D721Med (cell line): Measurements from ENCODE around the gene MGAM2.

Source experiments
- DNase-seq: peaks from one replicate; pipeline ENCODE4 v3.0.0; 2011; ENCODE audit warnings: low spot score; ENCODE audit not compliant: insufficient read length
- FAIRE-seq: peaks from 2 replicates; lab custom pipeline; 2011; peaks lifted over from hg19 to GRCh38; lab: Jason Lieb, UNC
- CTCF ChIP-seq: IDR thresholded peaks from 2 replicates; pipeline ENCODE4 v1.5.1; 2012; ENCODE audit warnings: mild to moderate bottlenecking, control low read depth; ENCODE audit not compliant: insufficient read depth; ENCODE audit errors: missing control alignments

Gene MGAM2

GRCh38 chr7:142175594-142175993 is 64.1 kb downstream of the MGAM2 start:
- no peak for DNase-seq
- no peak for FAIRE-seq

GRCh38 chr7:142176901-142177300 is 65.4 kb downstream of the MGAM2 start:
- no peak for TF ChIP-seq CTCF
- no peak for DNase-seq

More at GRCh38 chr7:142175594-142175993, 64.1 kb downstream of the MGAM2 start:
- no peak for TF ChIP-seq CTCF

GRCh38 chr7:142177869-142178268 is 66.4 kb downstream of the MGAM2 start:
- DNase-seq (no peak), FAIRE-seq (no peak)
- no peak for TF ChIP-seq CTCF

More at GRCh38 chr7:142176901-142177300, 65.4 kb downstream of the MGAM2 start:
- FAIRE-seq = no peak

DNA sequence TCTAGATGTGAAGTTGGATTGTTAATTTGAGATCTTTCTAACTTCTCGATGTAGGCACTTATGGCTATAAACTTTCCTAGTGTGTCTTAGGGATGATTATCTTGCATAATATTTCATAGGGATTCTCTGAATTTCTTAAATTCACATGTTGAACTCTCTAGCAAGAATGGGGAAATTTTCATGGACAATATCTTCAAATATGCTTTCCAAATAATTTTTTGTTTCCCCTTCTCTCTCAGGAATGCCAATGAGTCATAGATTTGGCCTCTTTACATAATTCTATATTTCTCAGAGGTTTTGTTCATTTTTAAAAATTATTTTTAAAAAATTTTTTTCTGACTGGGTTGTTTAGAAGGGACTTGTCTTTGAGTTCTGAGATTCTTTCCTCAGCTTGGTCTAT is 68.9 kb downstream of the MGAM2 start:
- TF ChIP-seq CTCF = no peak
- FAIRE-seq (no peak), DNase-seq (no peak)

DNA sequence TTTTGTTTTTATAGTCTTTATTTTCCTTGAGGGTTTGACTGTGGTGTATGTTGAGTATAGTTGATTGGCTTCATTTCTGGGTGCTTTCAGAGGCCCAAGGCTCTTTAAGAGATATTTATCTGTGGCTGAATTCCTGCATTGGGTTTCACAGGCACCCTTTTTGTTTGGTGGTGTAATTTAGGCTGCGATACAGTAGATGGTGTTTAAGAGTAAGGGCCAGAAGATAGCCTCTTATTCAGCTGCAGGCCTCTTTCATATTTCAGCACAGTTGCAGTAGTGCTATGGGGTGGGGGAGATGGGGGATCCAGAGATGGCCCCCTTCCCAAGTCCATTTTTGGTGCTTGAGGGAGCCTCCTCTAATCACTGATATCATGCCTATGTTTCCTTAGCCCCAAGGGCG is 69.7 kb downstream of the MGAM2 start:
- DNase-seq (no peak), FAIRE-seq (no peak)
- TF ChIP-seq CTCF = no peak

GRCh38 chr7:142181966-142182365 is 70.4 kb downstream of the MGAM2 start:
- DNase-seq (no peak), FAIRE-seq (no peak)
- no peak for TF ChIP-seq CTCF

GRCh38 chr7:142185069-142185468 is 73.6 kb downstream of the MGAM2 start:
- no peak for TF ChIP-seq CTCF
- DNase-seq (no peak), FAIRE-seq (no peak)
